Globus pallidus (tissue), 1 donor: Measurements from ENCODE around the gene CDO1.

Source experiments
- DNase-seq: peaks from one replicate; pipeline ENCODE4 v3.0.0-alpha.2; 2015; ENCODE audit warnings: low spot score

Gene CDO1

DNA sequence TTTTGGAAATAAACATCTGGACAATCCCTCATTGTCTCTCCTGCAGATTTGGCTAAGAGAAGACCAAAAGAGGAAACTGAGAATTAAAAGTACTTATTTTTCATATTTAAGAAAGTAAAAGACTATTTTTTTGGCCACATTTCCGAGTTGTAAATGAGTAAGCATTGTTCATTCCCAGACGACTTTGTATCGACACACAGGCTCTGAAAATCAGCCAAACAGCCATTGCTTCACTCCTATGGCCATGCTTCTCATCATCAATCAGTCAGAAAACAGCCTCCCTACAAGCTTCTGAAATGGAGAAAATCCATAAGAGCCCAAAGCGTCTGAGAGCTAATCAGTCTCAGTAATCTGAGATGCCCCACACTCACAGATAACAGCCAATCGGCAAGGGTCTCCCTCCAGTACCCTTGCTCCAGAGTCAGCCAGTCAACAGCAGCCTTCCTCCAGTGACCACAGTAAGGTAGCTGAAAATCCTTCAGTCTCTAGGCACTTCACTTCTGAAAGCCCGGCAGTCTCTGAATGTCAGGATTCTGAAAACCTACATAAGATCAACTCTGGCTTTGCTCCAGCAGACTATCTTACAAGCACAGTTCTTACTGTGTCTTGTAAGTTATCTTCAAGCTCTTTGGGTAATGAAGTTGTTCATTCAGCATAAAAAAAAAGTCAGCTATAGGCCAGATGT lies 30.9 kb downstream of the CDO1 start:
- DNase-seq = no peak

DNA sequence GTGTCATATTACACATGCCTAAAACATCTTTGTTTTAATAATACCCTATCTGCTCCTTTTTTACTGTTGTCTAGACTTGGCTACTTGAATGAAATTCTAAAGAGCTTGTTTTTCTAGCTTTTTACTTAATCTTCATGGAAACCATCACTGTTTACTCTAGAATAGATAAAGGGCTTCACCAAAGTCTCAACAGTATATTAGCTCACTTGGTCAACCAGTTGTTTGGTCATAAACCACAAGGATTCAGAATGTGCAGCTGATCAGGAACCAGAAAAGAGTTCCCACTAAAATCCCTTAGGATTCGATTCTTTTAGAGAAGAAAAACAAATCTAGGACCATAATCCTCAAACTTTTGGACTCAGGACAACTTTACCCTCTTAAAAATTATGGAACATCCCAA lies 38.0 kb downstream of the CDO1 start:
- DNase-seq = no peak

DNA sequence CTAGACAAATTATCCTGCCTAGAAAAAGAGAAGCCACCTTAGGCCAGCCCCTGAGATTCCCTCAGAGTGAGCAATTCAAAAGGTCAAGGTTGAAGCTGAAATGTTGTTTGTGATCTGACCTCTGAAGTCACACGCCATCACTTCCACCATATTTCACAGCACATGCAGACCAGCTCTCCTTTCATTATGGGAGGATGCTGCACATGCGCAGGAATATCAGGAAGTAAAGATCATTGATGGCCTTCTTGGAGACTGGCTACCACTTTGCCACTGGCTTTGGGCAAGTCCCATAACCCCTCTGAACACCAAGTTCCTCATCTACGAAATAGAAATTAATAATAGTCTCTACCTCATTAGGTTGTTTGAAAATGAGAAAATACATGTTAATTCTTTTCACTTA lies 39.5 kb downstream of the CDO1 start:
- DNase-seq = no peak

DNA sequence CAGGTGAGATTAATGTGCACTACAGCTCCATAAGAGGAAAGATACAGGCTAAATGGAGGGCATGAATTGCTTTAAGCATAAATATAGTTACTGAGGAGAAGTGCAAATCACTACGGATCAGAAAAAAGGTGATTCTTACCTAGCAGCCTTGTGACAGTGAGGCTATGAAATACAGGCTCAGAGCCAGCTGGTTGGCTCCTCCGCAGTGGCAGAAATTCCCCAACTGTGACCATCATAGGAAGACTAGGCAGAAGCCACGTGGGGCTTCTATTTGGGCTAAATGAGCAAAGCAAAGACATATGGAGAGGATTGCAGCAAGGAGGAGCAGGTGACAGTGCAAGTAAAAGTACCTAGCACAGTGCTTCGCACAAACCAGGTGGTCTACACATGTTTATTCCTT lies 40.5 kb downstream of the CDO1 start:
- no peak for DNase-seq

DNA sequence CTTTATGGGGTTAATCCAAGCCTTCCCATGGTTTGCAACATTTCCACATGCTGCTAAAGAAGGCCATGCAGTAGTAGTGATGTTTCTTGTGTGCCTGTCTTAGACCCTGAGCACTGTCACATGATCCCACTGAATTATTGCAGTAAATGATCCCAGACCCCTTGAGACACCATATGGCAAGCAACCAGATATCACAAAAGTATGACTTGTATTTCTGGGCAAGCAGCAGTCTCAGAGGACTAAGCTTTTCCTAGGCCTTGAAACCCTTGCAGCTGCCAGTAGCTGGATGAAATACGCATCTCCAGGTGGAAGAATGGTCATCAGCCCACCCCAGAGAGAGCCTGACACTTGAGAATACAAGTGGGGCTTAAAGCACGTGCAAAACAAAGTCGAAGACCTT lies 41.8 kb downstream of the CDO1 start:
- DNase-seq = no peak

DNA sequence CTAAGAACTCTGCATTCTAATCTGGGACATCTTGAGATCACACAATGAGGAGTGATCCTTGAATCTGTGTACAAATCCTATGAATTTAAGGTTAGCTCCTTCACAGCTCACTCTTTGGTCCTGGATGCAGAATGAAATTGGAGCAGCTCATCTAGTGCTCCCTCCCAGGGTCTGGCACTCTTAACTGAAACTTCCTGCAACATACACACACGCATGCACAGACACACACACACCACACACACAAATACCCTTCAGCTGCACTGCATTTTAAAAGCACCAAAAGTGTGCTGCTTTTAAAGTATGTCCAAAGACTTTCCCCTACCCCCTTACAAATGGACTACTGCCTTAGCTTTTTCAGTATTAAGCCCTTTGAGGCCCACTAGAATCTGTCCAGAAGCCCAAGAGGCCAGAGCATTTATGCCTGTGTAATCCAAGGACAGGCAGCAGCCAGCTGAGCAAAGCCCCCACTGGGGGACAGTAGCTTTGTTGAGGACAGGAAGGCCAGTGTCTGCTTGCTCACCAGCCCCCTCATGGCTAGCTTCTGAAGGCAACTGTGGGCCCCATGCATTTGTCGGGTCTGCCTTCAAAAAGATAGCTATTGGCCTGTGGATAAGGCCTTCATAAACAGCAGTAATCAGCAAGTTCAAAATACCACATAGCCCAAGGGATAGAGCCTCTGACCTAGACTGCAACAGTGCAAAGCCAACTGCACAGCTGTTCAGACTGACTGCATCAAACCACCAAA lies 43.6 kb downstream of the CDO1 start:
- no peak for DNase-seq

DNA sequence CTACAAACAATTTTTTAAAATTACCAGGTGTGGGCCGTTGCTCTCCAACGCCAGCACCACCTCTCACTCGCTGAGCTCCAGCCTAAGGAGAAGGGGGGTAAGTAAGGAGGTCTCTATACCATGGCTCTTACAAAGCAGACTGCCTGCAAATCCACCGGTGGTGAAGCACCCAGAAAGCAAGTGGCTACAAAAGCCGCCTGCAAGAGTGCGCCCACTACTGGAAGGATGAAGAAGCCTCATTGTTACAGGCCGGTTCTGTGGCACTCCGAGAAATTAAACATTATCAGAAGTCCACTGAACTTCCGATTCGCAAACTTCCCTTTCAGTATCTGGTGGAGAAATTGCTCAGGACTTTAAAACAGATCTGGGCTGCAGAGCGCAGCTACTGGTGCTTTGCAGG lies 46.0 kb downstream of the CDO1 start:
- no peak for DNase-seq

DNA sequence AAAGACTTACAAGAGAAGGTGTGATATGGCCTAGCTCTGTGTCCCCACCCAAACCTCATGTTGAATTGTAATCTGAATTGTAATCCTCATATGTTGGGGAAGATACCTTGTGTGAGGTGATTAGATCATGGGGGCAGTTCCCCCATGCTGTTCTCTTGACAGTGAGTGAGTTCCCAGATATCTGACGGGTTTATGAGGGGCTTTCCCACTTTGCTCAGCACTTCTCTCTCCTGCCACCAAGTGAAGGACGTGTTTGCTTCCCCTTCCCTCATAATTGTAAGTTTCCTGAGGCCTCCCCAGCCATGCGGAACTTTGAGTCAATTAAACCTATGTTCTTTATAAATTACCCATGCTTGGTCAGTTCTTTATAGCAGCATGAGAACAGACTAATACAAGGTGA lies 49.0 kb downstream of the CDO1 start:
- DNase-seq = no peak

DNA sequence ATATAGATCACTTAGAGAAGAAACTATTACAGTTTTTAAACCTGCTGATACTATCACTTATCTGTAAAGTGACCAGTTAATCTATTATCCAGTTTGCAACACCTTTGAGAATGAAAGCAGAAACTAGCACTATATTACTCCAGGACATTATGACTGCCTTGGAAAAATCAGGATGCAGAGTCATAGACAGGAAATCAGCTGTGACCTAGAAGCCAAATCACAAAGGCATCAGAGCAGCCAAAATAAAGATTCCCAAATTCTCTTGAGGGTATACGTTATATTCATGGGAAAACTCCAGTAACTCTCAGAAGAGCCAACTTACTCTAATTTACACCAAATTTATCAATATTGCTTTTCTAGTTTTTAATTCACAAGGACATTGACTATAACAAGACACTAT lies 49.9 kb downstream of the CDO1 start:
- DNase-seq = no peak

DNA sequence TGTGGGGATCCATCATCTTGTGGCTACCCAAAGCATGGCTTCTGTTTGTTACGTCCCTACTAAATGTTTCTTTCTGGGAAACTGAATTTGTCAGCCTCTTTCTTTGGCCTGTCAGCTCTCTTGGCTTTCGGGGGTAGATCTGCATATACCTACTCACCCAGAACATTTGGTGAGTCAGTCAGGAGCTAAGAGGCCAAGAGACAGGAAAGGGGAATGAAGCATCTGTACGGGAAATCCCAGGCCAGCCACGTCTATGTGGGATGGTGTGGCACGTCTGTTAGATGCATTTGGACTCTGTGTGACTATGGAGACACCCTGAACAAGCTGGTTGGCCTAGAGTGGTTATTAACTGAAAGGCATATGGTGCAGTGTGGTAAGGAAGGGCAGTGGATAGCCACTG lies 58.1 kb downstream of the CDO1 start:
- no peak for DNase-seq

DNA sequence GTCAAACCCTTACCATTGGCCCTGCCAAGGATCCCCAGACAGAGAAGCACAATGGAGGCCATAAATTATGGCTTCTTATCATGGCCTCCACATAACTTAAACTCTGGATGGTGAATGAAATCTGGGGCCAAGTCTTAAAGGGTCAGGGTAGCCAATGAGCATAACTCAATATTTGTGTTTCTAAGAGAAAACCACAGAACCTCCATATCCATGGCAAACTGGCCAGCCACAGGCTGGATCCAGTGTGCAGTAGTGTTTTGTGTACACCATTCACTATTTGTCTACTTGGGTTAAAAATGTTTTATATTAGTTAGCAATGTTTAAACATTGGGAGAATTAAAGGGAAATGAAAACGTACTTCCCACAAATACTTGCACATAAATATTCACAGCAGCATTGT lies 60.8 kb downstream of the CDO1 start:
- DNase-seq = no peak
